ENCODE data around the gene HOMER2. TPM values are rescaled to one million over a fixed set of nuclear protein-coding genes. Genes with fewer than 3 reads are reported as not detected.

The HOMER2 gene
- total RNA-seq, 2 experiments from 2014 or later = 5.4 TPM

- peaks cover 40% of the 10 kb centered on the region for H3K36me3 Mint-ChIP-seq (ENCODE audit: low read depth)
- ChIA-PET CTCF (no interaction called here), POLR2A (no interaction called here)
- DNase-seq (no peak), ATAC-seq (no peak)
- H3K27ac Mint-ChIP-seq = no peak overlapping the region
- H3K4me1 Mint-ChIP-seq (ENCODE audit: low read depth) = peaks cover 21% of the 10 kb centered on the region
- intact Hi-C loops (cut with micrococcal nuclease) = no loop called here
- no peak for TF ChIP-seq CTCF (IDR thresholded peaks at IDR 0.05)
- no peaks in the 10 kb centered on the region for H3K9me3 Mint-ChIP-seq
- H3K4me3 Mint-ChIP-seq = no peak overlapping the region
- no peaks in the 10 kb centered on the region for H3K27me3 Mint-ChIP-seq
Measured at GRCh38 chr15:82820128-82820527, 132.4 kb downstream of the HOMER2 start.

GRCh38 chr15:82812994-82813393, 139.5 kb downstream of the HOMER2 start:
- Mint-ChIP-seq H3K4me3 (no peak overlapping the region), H3K4me1 (ENCODE audit: low read depth) (peaks cover 47% of the 10 kb centered on the region), H3K27ac (no peak overlapping the region), H3K27me3 (no peaks in the 10 kb centered on the region), H3K36me3 (ENCODE audit: low read depth) (peaks cover 36% of the 10 kb centered on the region), H3K9me3 (no peaks in the 10 kb centered on the region)
- TF ChIP-seq CTCF (IDR thresholded peaks at IDR 0.05) = no peak
- intact Hi-C loops (cut with micrococcal nuclease) = no loop called here
- ChIA-PET CTCF (interaction anchor here (1.0 to 1.3 kb wide), 2 partner anchors 20 to 282 kb away, joined by 3 read pairs; no protein-coding TSS in a partner anchor), POLR2A (interaction anchor here (1.3 kb wide), 1 partner anchor 16 kb away, joined by 3 read pairs; no protein-coding TSS in a partner anchor)
- ATAC-seq (no peak), DNase-seq (no peak)

GRCh38 chr15:82810890-82811426, 141.6 kb downstream of the HOMER2 start:
- peak overlapping the region; percentile 92 for H3K27ac Mint-ChIP-seq
- peak; percentile 80 for DNase-seq
- intact Hi-C loops (cut with micrococcal nuclease) = loop anchor here (1.0 kb wide), 1 partner anchor 61 kb away; no protein-coding TSS in a partner anchor
- POLR2A ChIA-PET = interaction anchor here (1.0 to 4.0 kb wide), 7 partner anchors 22 to 270 kb away, joined by 3 to 39 read pairs (median 9); partner anchors contain the start of genes RAMAC and RPS17
- peaks cover 27% of the 10 kb centered on the region for H3K36me3 Mint-ChIP-seq (ENCODE audit: low read depth)
- H3K4me3 Mint-ChIP-seq = peak overlapping the region; percentile 84
- no peaks in the 10 kb centered on the region for H3K27me3 Mint-ChIP-seq
- no peaks in the 10 kb centered on the region for H3K9me3 Mint-ChIP-seq
- CTCF ChIA-PET = interaction anchor here (0.9 to 2.5 kb wide), 8 partner anchors 19 to 271 kb away, joined by 3 to 10 read pairs (median 4); partner anchors contain the start of genes BTBD1, RAMAC and RPS17
- no peak for TF ChIP-seq CTCF (IDR thresholded peaks at IDR 0.05)
- H3K4me1 Mint-ChIP-seq (ENCODE audit: low read depth) = peaks cover 40% of the 10 kb centered on the region
- peak; percentile 8 for ATAC-seq

GRCh38 chr15:82810061-82810889, 142.2 kb downstream of the HOMER2 start:
- CTCF ChIA-PET = interaction anchor here (0.9 to 2.5 kb wide), 8 partner anchors 20 to 271 kb away, joined by 3 to 10 read pairs (median 4); partner anchors contain the start of genes BTBD1, RAMAC and RPS17
- no peaks in the 10 kb centered on the region for H3K27me3 Mint-ChIP-seq
- intact Hi-C loops (cut with micrococcal nuclease) = no loop called here
- no peak for TF ChIP-seq CTCF (IDR thresholded peaks at IDR 0.05)
- ATAC-seq = peak; percentile 4
- H3K9me3 Mint-ChIP-seq = no peaks in the 10 kb centered on the region
- peak overlapping the region; percentile 84 for H3K4me3 Mint-ChIP-seq
- DNase-seq = peak; percentile 28
- peaks cover 33% of the 10 kb centered on the region for H3K4me1 Mint-ChIP-seq (ENCODE audit: low read depth)
- H3K36me3 Mint-ChIP-seq (ENCODE audit: low read depth) = peaks cover 22% of the 10 kb centered on the region
- POLR2A ChIA-PET = interaction anchor here (1.0 to 4.0 kb wide), 9 partner anchors 14 to 270 kb away, joined by 3 to 39 read pairs (median 5); partner anchors contain the start of genes RAMAC and RPS17
- peak overlapping the region; percentile 92 for H3K27ac Mint-ChIP-seq

All from activated CD8-positive, alpha-beta T cell treated with anti-CD3 and anti-CD28 coated beads for 36 hours (primary cell).